Transverse colon (tissue), 4 donors: ENCODE measurements around the gene HCST. TPM values are rescaled to one million over a fixed set of nuclear protein-coding genes. Genes with fewer than 3 reads are reported as not detected.

Experiments used
- DNase-seq: peaks from one replicate; pipeline ENCODE4 v3.0.0-alpha.2; 2019
- H3K27ac ChIP-seq, 4 donors: fragments of 200-600 bp; sonication (generic); 2 replicates each; pipeline ENCODE4 v1.5.1; 2016 to 2018; ENCODE audit warnings: inconsistent platforms in 4 of 4
- H3K27me3 ChIP-seq: fragments of 200-600 bp; sonication (generic); 2 replicates; pipeline ENCODE4 v1.5.1; 2017; ENCODE audit warnings: inconsistent platforms
- H3K36me3 ChIP-seq, 4 donors: fragments of 200-600 bp; sonication (generic); 2 replicates each; pipeline ENCODE4 v1.5.1; 2017 to 2019; ENCODE audit warnings: inconsistent platforms in 4 of 4
- H3K4me1 ChIP-seq, 4 donors: fragments of 200-600 bp; sonication (generic); 2 replicates each; pipeline ENCODE4 v1.5.1; 2017 to 2020; ENCODE audit warnings: inconsistent platforms in 4 of 4
- H3K4me3 ChIP-seq, 4 donors: fragments of 200-600 bp; sonication (generic); 1 replicate in 1 of 4; 2 replicates in 3 of 4; pipeline versions ENCODE4 v1.5.1 to v1.6.1; 2017 to 2019; ENCODE audit warnings: inconsistent platforms in 4 of 4
- H3K9me3 ChIP-seq, 2 donors: fragments of 200-600 bp; sonication (generic); 2 replicates each; pipeline ENCODE4 v1.5.1; 2017 to 2019; ENCODE audit warnings: inconsistent platforms in 2 of 2
- EP300 ChIP-seq: sonication (generic); formaldehyde crosslinking; IDR thresholded peaks from one replicate; pipeline ENCODE4 v1.6.1; 2017; ENCODE audit warnings: antibody characterized with exemption, low read depth
- POLR2A ChIP-seq: fragments of 450-650 bp; IDR thresholded peaks from one replicate; pipeline ENCODE4 v1.6.1; 2016; ENCODE audit warnings: antibody characterized with exemption, mild to moderate bottlenecking, moderate library complexity
- POLR2AphosphoS5 ChIP-seq, 3 donors: sonication (generic); formaldehyde crosslinking; IDR thresholded peaks; one replicate each; pipeline ENCODE4 v1.6.1; 2016; ENCODE audit warnings: antibody characterized with exemption in 3 of 3
- WGBS, 2 donors: methylation state at CpG; one replicate each; pipeline ENCODE4 v1.1.5; 2018; ENCODE audit warnings: low coverage in 1 of 2; 5-methylcytosine and 5-hydroxymethylcytosine counted together
- in situ Hi-C, 4 donors: fragments of 200-750 bp; cut with MboI; loops; one replicate each; pipeline versions ENCODE4 v1.15.0 to v1.15.1; 2017; ENCODE audit warnings: low sequenced_read_pairs in 3 of 4, low pct_ligation_motif_present in 1 of 4, low pct_unique_long_range_greater_than_20kb in 1 of 4
- intact Hi-C: fragments of 100-400 bp; cut with DNase I; formaldehyde crosslinking; loops from one replicate; pipeline ENCODE4 v1.15.1; 2023; ENCODE audit warnings: low total_unique reads
- total RNA-seq, 4 donors: library from RNA; depleted of rRNA; stranded (reverse); fragments of >200 nt; gene quantifications; one replicate each; pipeline ENCODE4 v1.1.0, GENCODE V29; 2016
- TF ChIP-seq, protein P1 (sequence below), 5 experiments: fragments of 200-600 bp in 3 of 5; fragments of 450-650 bp in 2 of 5; sonication (generic) in 3 of 5; IDR thresholded peaks; 1 replicate in 2 of 5; 2 replicates in 3 of 5; pipeline ENCODE4 v1.5.1; 2016 to 2017; ENCODE audit warnings: antibody characterized with exemption in 5 of 5, inconsistent platforms in 3 of 5, mild to moderate bottlenecking in 2 of 5, moderate library complexity in 1 of 5

Gene HCST
- total RNA-seq, 4 donors from 2014 or later: 9.4 TPM; not detected in 3

DNA sequence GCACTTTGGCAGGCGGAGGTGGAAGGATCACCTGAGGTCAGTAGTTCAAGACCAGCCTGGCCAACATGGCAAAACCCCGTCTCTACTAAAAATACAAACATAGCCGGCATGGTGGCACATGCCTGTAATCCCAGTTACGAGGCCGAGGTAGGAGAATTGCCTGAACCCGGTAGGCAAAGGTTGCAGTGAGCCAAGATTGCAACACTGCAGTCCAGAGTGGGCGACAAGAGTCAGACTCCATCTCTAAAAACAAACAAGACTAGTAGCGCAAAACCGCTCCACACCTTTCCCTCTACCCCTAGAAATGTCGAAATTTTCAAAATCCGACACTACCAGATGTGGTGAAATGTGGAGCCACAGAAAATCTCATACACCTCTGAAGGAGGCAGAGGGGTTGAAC, 17.0 kb downstream of the HCST start:
- Histone ChIP-seq H3K27ac (no peak overlapping the region), H3K4me3 (no peak overlapping the region), H3K36me3 (no peaks in the 10 kb centered on the region), H3K27me3 (no peaks in the 10 kb centered on the region), H3K4me1 (no peaks in the 10 kb centered on the region), H3K9me3 (no peaks in the 10 kb centered on the region)
- DNase-seq: no peak
- intact Hi-C loops (no loop called here), in situ Hi-C loops (no loop called here)
- no peak for TF ChIP-seq EP300
- WGBS, 2 donors: 91% methylated on average over 11 of the region's 11 CpGs; no CpG with 5 or more reads in 1 of the 2 donors

DNA sequence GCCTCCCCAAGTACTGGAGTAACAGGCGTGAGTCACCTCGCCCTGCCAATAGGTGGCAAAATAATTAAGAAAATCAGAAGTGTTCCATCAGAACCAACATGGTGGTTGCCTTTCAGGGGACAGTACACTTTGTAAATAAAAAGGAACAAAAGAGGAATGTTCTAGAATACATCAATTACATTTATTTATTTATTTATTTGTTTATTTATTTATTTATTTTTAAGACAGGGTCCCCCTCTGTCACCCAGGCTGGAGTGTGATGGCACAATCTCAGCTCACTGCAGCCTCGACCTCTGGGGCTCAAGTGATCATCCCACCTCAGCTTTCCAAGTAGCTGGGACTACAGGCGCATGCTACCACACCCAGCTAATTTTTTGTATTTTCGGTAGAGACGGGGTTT, 18.7 kb downstream of the HCST start:
- 50 to 71% methylated on average over 6 of the region's 6 CpGs for WGBS, 2 donors
- Histone ChIP-seq H3K27ac (no peak overlapping the region), H3K4me3 (no peak overlapping the region), H3K36me3 (no peaks in the 10 kb centered on the region), H3K4me1 (no peaks in the 10 kb centered on the region), H3K27me3 (peaks cover 2% of the 10 kb centered on the region), H3K9me3 (no peaks in the 10 kb centered on the region)
- DNase-seq: no peak
- TF ChIP-seq EP300 (no peak), POLR2AphosphoS5 (IDR thresholded peaks at IDR 0.05) (no peak), POLR2A (no peak)
- TF ChIP-seq, protein P1, sequence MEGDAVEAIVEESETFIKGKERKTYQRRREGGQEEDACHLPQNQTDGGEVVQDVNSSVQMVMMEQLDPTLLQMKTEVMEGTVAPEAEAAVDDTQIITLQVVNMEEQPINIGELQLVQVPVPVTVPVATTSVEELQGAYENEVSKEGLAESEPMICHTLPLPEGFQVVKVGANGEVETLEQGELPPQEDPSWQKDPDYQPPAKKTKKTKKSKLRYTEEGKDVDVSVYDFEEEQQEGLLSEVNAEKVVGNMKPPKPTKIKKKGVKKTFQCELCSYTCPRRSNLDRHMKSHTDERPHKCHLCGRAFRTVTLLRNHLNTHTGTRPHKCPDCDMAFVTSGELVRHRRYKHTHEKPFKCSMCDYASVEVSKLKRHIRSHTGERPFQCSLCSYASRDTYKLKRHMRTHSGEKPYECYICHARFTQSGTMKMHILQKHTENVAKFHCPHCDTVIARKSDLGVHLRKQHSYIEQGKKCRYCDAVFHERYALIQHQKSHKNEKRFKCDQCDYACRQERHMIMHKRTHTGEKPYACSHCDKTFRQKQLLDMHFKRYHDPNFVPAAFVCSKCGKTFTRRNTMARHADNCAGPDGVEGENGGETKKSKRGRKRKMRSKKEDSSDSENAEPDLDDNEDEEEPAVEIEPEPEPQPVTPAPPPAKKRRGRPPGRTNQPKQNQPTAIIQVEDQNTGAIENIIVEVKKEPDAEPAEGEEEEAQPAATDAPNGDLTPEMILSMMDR (IDR thresholded peaks at IDR 0.05): no peak
- intact Hi-C loops: no loop called here
- in situ Hi-C loops: no loop called here

DNA sequence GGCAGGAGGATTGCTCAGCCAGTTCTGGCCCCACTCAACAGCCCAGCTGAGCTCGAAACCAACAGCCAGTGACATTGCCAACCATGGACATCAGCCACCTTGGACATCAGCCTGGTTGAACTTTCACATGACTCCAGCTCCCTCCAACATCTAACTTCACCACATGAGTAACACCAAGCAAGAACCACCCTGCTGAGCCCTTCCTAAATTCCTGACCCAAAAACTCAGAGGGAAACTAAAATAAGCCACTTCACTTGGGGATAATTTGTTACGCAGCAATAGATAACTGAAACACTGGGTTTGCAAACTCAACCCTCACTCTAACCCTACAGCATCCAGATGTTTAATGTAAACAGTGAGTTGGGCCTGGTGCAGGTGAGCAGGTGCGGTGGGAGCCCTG, 23.2 kb downstream of the HCST start:
- H3K27ac ChIP-seq: no peak overlapping the region
- no peak for DNase-seq
- WGBS, 2 donors: 76 to 80% methylated on average over 1 to 3 of the region's 3 CpGs
- intact Hi-C loops: no loop called here
- no peaks in the 10 kb centered on the region for H3K9me3 ChIP-seq
- TF ChIP-seq, protein P1 (IDR thresholded peaks at IDR 0.05): no peak
- TF ChIP-seq POLR2A (no peak), EP300 (no peak), POLR2AphosphoS5 (IDR thresholded peaks at IDR 0.05) (no peak)
- in situ Hi-C loops: no loop called here
- H3K4me3 ChIP-seq: no peak overlapping the region
- no peaks in the 10 kb centered on the region for H3K36me3 ChIP-seq
- H3K27me3 ChIP-seq: peaks cover 2% of the 10 kb centered on the region
- peaks cover 0 to under 1% (median 0%) of the 10 kb centered on the region in 4 donors for H3K4me1 ChIP-seq

DNA sequence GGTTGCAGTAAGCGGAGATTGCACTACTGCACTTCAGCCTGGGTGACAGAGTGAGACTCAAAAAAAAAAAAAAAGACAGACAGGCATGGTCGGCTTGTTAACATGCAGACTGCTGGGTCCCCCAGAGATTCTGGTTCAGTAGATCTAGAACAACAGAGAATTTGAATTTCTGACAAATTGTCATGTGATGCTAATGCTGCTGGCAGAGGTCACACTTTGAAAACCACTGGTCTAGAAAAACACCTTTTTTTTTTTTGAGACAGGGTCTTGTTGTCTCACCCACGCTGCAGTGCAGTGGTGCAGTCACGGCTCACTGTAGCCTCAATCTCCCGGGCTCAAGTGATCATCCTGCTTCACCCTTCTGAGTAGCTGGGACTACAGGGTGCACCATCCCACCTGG, 26.2 kb downstream of the HCST start:
- in situ Hi-C loops (no loop called here), intact Hi-C loops (no loop called here)
- Histone ChIP-seq H3K27ac (no peak overlapping the region), H3K27me3 (peaks cover 2% of the 10 kb centered on the region), H3K4me3 (no peak overlapping the region), H3K9me3 (no peaks in the 10 kb centered on the region), H3K4me1 (peaks cover 0 to 13% (median 5%) of the 10 kb centered on the region in 4 donors), H3K36me3 (no peaks in the 10 kb centered on the region)
- TF ChIP-seq POLR2AphosphoS5 (IDR thresholded peaks at IDR 0.05): no peak
- TF ChIP-seq EP300: no peak
- no peak for TF ChIP-seq POLR2A
- TF ChIP-seq, protein P1 (IDR thresholded peaks at IDR 0.05): no peak
- no peak for DNase-seq
- 55 to 73% methylated on average over 1 to 5 of the region's 5 CpGs for WGBS, 2 donors

DNA sequence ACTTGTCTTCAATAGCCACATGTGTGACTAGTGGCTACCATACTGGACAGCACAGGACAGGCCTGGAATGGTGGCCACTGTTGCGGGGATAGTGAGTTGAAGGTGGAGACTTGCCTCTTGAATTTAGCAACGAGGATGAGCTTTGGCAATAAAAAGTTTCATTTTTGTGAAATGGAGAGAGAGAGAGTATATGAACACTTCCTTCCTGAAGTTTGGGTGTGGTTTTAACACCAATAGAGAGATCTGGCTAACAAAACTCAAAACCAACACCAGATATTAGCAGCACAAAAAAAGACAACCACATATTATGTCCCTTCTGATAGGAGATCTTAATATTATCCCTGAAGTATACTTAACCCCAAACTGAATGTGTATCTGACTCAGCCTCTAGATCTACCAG, 27.5 kb downstream of the HCST start:
- TF ChIP-seq POLR2A: no peak
- TF ChIP-seq EP300: no peak
- no peak for TF ChIP-seq POLR2AphosphoS5 (IDR thresholded peaks at IDR 0.05)
- TF ChIP-seq, protein P1 (IDR thresholded peaks at IDR 0.05): no peak
- H3K27ac ChIP-seq: peak overlapping the region in 3 of 4 donors; percentile 78 to 84 (median 83)
- H3K36me3 ChIP-seq: no peaks in the 10 kb centered on the region
- peaks cover 0 to 13% (median 5%) of the 10 kb centered on the region in 4 donors for H3K4me1 ChIP-seq
- in situ Hi-C loops: loop anchor here (5.0 to 10.0 kb wide), 3 partner anchors 45 to 235 kb away; no protein-coding TSS in a partner anchor
- intact Hi-C loops: loop anchor here (5.0 to 10.0 kb wide), 2 partner anchors 48 to 185 kb away; partner anchors contain the start of genes IGFLR1, LIN37, PSENEN and U2AF1L4
- no peaks in the 10 kb centered on the region for H3K27me3 ChIP-seq
- WGBS, 2 donors: 38 to 48% methylated on average over 2 of the region's 2 CpGs
- no peak for DNase-seq
- H3K4me3 ChIP-seq: no peak overlapping the region
- no peaks in the 10 kb centered on the region for H3K9me3 ChIP-seq
